Fibroblast of skin of right biceps (primary cell): ENCODE results near the gene TACC2.

ENCODE experiments used
- DNase-seq: peaks from one replicate; pipeline ENCODE4 v3.0.0-alpha.2; 2013

Gene TACC2

DNA sequence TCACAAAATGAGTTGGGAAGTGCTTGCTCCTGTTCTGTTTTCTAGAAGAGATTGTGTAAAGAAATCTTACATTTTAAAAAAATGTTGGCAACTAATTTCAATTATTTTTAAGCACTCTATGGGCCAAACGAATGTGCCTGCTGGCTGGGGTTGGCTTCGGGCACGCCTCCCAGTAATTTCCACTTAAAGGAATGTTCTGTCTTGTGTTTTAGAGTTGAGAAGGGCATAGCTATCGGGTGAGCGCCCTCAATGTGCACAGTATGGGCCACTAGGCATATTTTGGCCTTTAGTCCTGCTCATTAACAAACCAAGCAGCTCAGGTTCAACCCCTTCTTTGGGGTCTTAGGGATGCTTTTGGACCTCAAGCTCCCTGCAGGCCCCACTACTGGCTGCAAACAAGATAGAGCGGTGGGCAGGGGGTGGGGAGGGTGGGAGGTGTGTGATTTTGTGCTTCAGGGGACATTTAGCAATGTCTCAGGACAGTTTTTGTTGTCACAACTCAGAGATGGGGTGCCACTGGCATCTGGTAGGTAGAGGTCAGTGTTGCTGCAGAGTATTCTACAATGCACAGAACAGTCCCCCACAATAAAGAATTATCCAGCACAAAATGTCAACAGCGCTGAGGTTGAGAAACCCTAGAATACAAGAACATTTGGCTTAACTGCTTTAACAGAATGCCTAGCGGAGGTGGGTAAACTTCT is 40.7 kb downstream of the TACC2 start:
- no peak for DNase-seq

DNA sequence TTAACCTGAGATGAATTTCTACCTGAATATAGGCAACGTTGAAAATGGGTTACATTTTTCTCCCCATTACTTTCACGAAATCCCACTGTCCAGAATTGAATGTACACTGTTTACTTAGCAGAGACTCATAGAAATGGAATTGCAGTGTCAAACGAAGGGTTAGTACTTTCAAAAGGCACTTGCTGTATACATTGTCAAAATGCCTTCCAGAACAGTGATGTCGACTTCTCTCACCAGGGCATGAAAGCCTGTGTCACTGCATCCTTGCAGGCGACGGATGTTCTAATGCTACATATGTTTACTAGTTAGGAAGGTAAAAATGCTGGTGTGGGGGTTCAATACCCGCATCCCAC is 41.2 kb downstream of the TACC2 start:
- no peak for DNase-seq

DNA sequence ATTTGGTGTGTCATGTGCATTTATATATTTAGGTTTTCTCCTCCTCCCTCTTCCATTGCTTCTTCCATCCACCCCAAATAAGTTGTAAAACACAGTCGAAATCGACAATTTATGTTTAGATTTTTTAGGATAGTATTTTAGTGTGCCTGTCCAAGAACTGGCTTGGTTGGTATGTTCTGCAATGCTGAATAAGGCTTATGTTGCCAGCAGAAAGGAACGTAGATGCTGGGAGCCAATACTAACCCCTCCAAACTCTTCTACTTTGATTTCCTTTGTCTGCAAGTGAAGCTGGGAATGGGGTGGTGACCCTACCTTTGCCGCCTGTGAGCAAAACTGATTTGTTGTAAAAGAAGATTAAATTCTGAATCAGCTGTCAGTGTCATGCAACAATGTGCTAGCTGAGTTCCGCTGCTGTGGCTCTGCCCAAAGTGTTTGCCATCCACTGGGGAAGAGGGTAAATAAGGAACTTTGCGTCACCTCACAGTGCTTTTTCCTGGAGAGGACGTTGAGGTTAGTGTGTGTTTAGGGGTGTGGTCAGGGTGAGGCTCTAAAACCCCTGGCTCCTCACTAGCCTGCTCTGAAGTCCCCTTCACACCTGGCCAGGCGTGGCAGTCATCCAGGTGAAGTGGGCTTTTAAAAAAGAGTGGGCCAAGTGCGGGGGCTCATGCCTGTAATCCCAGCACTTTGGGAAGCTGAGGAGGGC is 44.4 kb downstream of the TACC2 start:
- DNase-seq = no peak

DNA sequence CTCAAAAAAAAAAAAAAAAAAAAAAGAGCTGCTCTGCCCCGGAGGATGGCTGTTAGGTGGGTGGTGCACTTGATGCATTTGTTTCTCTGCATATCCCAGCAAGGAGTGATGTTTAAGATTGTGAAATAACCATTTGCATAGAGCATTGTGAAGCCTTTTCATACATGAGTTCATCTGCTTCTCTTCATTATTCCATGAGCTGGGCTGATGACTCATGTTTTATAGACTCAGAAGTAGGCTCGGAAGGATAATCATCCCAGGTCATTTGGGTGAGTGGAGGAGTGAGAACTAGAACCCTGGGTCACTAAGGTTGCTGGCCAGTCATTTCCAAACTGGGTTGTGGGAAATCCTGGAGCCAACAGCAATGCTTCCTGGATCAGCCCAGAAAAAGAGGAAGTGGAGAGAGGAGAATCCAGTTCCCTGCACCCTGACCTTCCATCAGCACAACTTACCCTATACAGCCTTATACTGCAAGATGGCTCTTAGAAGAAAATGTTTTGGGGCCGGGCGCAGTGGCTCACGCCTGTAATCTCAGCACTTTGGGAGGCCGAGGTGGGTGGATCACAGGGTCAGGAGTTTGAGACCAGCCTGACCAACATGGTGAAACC is 45.3 kb downstream of the TACC2 start:
- peak; percentile 25 for DNase-seq

DNA sequence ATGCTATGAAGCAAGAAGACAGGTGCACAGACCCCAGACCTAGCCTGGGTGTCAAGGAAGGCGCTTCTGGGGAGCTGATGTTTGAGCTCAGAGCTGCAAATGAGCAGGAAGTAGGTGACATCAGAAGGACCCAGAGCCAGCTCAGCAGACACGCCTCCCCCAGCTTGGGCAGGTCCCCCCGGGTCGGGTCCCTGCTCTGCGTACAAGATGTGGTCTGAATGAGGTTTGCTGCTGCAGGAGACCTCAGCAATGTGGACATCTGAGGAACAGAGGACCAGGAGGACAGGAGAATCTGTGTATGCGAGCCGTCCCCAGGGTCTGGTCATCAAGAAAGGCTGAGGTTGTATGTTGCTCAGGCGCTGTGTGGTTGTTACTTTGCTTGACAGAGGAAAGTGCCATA is 51.8 kb downstream of the TACC2 start:
- no peak for DNase-seq

DNA sequence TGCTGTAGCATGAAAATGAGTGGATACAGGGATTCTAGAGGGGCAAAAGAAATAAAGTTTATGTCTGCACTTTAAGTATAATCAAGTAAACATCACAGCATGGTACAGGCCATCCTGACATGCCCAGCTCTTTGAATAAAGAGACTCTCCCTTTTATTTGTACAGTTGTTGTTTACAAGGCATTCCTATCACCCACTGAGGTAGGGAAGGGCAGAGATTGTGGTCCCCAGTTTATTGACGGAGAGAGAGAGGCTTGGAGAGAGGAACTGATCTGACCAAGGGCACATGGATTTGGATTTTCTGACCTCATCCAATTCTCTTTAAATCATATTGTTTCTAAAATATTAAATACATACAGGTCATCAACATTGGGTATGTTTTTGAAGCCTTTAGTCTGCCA is 53.9 kb downstream of the TACC2 start:
- DNase-seq = no peak

DNA sequence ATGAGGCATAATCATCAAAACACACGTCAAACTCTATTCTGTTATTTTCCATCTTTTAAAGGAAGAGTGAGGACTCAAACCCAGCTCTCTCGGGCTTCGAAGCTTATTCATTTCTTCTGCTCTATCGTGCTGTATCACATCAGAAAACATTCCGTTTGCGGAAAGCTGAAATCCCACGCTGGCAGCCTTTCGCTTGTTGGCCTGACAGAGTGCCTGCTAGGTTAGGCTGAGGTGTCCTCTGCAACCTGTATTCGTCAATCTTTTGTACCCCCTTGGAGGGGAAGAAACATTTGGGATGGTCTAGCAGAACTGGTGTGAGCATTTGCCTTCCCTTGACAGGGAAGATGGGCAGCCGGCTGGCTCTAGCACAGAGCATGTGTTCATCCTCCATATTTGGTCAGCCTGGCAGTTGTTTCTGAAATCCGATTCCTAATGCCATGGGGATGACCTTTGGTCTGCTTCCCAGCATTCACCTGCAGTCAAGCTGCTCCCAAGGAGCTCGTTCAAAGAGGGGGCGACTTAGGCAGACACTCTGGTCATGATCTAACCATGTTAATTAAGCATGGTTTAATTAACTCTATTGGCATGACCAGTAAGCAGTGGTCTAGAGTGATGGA is 55.2 kb downstream of the TACC2 start:
- no peak for DNase-seq

DNA sequence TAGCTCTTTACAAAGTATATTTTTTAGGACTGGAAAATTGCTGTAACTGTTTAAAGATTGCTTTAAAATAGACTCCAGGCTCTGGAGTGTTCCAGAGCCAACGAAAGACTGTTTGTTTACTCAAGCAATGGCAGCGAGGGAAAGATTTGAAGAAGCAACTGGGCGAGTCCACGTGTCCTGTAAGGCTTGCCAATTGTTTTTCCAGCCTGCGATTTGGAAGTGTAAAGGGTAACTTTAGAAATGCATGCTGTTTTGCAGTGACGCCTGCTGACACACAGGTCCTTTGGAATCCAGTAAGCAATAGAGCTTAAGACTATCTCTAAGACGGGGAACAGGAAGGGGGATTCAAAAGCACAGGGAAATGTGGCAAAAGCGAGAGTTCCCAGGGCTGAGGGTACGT is 55.8 kb downstream of the TACC2 start:
- DNase-seq = no peak

DNA sequence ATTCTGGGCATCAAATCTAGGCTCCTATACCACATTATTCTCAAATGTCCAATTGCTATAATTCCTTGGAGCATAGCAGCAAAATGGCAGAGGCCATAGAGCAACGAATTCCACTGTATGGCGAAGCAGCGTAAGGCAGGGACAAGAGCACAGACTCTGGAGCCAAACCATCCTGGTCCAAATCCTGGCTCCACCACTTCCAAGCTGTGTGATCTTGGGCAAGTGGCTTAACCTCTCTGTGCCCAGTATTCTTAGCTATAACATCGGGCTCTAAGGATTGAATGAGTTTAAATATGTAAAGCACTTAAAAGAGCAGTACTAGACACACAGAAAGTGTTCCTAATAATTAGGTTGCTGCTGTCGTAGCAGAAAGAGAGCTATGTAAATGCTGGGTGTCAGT is 56.2 kb downstream of the TACC2 start:
- no peak for DNase-seq

DNA sequence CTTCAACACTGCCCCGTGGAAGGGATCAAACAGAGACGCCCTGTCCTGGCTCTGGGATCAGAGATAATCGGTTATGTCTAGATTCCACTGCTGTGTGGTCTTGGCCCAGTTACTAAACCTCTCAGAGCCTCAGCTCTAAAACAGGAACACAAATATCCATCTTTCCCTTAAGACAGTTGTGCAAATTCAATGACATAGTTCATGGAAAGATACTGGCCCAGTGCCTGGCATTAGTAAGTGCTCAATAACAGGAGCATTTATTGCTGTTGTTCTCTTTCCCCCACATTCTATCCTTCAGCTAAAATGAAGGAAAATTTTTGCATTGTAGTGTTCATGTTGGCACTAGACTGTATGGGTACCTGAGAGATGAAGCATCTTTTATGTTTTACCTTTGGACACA is 58.6 kb downstream of the TACC2 start:
- DNase-seq = no peak

DNA sequence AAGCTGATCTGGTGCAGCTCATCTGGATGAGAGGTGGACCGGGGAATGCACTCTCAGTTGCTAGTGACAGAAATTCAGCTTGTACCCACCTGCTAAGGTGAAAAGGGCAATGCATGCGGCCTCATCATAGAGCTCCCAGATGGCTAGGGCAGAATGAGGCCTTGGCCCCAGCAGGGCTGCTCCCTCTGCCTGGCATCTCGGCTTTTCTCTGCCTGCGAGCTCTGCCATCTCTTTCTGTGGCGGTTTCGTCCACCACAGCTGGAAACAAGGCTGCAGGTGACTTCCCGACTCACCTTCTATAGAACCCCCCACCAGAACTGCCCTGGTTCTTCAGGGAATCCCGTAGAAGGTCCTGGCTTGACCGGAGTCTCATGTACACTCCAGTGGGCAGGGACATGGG is 60.1 kb downstream of the TACC2 start:
- no peak for DNase-seq

DNA sequence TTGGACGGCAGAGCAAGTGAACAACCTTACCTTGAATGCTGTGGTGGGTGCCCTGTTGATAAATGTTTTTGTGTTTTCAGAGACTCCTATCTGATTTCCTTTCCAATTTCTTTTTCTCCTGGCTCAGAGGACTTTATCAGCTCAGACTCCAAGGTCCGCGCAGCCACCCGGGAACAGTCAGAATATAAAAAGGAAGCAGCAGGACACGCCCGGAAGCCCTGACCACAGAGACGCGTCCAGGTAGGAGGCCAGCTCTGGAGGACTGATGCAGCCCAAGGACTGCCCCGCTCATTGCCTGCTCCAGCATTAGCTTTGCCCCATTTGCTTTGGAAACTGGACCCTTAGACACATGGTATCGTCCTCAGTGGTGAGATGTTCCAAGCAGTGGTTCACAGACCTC is 61.3 kb downstream of the TACC2 start:
- no peak for DNase-seq

DNA sequence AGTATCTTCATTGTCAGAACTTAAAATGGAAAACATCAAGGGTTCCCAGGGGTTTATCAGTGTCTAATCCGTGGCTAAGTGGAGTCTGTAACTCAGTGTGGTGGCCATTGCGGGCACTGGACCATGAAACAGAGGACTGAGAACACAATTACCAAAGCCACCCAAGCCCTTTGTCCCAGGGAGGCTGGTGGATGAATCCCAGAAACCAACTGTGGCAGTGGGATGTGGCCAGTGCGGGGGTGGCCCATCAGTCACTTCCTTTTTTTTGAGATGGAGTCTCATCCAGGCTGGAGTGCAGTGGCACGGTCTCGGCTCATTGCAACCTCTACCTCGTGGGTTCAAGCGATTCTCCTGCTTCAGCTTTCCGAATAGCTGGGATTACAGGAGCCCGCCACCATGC is 61.8 kb downstream of the TACC2 start:
- DNase-seq = no peak

DNA sequence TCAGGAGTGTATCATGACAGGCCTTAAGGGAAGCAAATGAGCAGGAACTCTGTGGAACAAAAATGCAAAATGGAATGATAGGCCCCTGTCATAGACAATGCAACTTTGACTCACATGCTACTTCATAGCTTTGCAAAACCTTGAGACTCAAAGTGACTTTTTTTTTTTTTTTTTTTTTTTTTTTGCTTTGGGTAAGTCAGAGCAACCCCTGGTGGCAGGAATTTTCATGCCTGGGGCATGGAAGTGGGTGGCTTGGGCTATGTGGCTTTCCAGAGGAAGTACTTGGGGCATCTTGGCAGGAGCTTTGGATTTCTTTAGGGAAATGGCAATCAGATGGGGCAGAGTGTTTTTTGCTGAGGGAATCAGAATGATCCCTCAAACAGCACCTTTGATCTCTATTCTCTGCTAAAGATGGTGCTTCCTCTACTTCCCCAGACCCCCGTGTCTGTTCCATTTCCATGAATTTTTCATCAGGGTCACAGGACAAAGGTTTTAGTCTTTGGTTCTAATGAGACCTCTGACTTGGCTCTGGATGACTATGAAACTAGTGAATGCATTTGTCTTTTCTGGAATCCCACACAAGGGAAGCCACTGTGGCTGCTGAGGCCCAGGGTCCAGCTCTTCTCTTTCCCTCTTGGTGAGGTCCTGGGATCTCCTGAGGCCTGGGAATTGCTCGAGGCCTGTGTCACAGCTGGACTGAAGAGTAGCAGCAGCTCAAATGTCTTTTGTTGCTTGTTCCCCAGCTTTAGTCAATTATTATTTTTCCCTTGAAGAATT is 62.8 kb downstream of the TACC2 start:
- DNase-seq = peak; percentile 75

DNA sequence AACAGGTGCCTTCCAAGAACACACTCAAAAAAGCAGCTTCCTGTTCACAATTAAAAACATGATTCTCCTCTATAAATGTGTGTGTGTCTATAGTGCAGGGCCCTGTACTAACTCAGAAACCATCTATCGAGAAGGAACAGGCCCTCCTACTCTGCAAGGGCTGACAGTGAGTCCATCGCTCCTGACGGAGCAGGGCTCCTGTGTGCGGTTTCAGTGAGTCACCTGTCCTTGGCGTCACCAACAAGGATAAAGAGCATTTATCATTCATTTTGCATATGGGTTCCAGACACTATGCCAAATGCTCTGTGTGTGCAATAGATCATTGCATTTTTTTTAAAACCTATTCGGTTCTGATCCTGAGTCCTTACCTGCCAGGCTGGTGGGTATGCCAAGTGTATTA is 63.7 kb downstream of the TACC2 start:
- DNase-seq = peak; percentile 66

DNA sequence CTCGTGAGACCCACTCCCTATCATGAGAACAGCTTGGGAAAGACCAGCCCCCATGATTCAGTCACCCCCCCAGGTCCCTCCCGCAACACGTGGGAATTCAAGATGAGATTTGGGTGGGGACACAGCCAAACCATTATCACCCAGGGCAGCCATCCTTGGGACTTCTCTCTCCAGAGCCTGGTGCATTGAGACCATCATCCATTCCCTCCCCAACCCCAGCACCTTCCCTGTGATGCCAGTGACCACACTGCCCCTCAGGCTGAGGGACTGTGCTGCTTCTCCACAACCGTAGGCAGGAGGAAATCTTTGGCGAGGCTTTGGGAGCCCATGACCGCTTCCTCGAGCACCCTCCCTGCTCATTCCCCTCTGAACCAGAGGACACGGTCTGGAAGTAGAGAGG is 64.4 kb downstream of the TACC2 start:
- DNase-seq = no peak

DNA sequence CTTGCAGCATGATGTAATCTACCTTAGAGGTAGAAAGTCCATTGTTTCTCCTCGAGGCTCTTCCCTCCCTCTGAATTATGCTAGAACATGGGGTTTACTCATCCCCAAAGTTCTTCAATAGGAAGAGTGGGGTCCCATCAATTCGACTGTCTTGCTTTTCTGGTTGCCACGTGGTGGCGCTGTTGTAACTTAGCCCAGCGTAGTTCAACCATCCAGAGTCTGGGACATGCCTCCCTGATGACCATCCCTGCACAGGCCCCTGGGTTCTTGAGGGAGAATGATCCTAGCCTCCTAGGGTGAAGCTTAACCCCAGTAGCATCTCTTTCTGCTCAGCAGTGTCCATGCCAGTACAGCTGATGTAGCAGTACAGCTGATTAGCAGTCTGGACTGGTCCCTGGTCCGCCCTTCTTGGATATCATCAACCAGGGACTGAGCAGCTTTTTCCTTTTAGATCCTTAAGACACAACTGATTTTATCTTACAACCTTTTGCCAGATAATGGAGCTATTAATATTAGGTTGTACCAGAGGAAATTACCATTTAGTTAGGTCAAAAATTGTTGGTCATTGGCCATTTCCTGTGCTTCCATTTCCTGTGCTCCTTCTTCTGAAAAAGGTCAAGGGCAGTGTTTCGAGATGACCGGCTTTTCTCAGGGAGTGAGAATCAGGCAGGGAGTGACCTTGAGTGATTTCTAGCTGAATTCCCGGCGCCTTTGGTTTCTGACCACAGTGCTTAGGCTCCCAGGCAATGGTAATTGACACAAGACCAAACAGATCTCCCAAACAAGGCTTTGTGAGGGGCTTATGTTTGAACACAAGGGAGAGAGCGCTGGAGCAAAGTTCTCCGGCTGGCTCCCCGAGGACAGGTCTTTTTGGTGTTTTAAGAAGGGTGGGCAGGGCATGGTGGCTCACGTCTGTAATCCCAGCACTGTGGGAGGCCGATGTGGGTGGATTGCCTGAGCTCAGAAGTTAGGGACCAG is 65.4 kb downstream of the TACC2 start:
- DNase-seq = peak; percentile 31

DNA sequence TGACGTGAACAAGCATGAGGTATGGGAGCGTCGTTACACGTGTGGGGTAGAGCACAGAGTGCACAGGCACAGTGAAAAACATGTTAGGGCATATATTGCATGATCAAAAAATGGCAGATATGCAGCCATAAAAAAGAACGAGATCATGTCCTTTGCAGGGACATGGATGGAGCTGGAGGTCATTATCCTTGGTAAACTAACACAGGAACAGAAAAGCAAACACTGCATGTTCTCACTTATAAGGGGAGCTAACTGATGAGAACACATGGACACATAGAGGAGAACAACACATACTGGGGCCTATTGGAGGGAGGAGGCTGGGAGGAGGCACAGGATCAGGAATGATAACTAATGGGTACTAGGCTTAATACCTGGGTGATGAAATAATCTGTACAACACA is 66.3 kb downstream of the TACC2 start:
- no peak for DNase-seq

DNA sequence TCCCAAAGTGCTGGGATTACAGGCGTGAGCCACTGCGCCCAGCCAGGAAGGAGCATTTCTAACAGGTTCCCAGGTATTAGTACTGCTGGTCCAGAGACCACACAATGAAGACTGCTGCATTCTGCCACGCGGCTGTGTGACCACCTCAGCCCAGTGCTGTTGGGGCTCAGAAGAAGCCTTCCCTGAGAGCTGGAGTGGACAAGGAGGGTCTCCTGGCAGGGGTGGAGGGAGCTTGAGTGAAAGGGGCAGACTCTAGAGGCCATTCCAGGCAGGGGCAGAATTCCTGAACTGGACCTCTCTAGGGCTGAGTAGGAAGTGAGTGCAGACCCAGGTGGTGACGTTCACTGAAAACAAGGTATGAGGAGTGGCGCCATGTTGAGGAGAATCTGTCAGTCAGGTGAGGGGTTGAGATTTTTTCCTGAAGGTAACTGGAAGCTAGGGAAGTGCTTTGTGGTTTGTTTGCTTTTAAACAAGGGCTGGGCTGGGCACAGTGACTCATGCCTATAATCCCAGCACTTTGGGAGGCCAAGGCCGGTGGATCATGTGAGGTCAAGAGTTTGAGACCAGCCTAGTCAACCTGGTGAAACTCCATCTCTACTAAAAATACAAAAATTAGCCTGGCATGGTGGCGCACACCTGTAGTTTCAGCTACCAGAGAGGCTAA is 67.6 kb downstream of the TACC2 start:
- no peak for DNase-seq

DNA sequence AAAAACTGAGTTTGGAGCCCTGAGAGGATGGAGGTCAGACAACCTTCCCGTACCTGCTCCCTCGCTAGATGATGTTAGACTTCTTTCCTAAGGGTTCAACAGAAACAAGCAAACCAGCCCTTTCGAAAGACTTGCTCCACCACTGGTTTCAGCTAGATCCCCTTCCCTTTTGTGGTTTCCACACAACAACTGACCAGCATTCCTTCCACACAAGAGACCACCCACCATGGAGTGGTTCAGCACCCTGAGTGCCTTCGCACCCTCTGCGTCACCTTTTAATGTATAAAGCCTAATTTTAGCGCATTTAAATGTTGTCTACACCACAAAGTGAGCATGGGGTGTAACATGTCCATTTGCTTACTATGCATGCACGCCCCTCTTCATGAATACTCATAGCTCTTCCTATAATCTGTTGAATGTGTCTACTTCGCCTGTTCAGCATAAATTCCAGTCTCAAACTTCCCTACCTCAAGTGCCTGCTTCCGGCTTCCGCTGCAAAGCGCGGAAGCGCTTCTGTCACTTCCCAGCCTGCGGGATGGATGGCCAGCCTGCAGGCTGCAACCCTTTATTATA is 69.0 kb downstream of the TACC2 start:
- no peak for DNase-seq

DNA sequence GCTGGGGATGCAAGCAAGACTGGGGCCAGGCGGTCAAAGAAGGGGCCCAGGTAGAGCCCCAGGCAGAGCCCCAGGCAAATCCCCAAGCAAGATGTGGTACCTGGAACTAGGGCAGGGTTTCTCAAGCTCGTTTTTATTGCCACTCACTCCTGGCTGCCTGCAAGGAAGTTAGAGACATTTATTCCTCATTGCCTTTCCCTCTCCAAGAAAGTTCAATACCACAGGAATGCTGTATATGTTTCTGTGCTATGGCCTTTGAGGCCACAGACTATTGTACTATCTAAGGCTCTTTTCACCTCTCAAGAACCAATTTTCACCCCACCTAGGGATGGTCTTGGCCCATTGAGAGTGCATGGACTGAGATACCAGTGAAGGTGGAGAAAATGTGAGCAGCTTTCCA is 71.3 kb downstream of the TACC2 start:
- no peak for DNase-seq
